Uterus (tissue), 4 donors: ENCODE data around the gene AFG1L. TPM values are rescaled to one million over a fixed set of nuclear protein-coding genes. Genes with fewer than 3 reads are reported as not detected.

Source experiments
- DNase-seq, 2 donors: peaks; one replicate each; pipeline ENCODE4 v3.0.0-alpha.2; 2019 to 2020
- H3K27ac ChIP-seq, 2 donors: fragments of 200-600 bp; sonication (generic); 1 replicate in 1 of 2; 2 replicates in 1 of 2; pipeline ENCODE4 v1.5.1; 2016 to 2018
- H3K27me3 ChIP-seq, 2 donors: fragments of 200-600 bp; sonication (generic); one replicate each; pipeline ENCODE4 v1.5.1; 2018 to 2019; ENCODE audit warnings: control low read depth in 1 of 2
- H3K36me3 ChIP-seq, 2 donors: fragments of 200-600 bp; sonication (generic); one replicate each; pipeline ENCODE4 v1.5.1; 2019; ENCODE audit warnings: control low read depth in 1 of 2
- H3K4me1 ChIP-seq, 2 donors: fragments of 200-600 bp; sonication (generic); one replicate each; pipeline ENCODE4 v1.5.1; 2018 to 2019; ENCODE audit warnings: control low read depth in 1 of 2
- H3K4me3 ChIP-seq, 2 donors: fragments of 200-600 bp; sonication (generic); 1 replicate in 1 of 2; 2 replicates in 1 of 2; pipeline ENCODE4 v1.5.1; 2018 to 2019; ENCODE audit warnings: mild to moderate bottlenecking in 1 of 2
- H3K9me3 ChIP-seq, 2 donors: fragments of 200-600 bp; sonication (generic); one replicate each; pipeline ENCODE4 v1.5.1; 2019; ENCODE audit warnings: control low read depth in 1 of 2
- POLR2A ChIP-seq, 2 donors: fragments of 450-650 bp; IDR thresholded peaks; one replicate each; pipeline ENCODE4 v1.6.1; 2016; ENCODE audit warnings: antibody characterized with exemption in 2 of 2, mild to moderate bottlenecking in 1 of 2, moderate library complexity in 1 of 2
- intact Hi-C: fragments of 100-400 bp; cut with DNase I; formaldehyde crosslinking; loops from one replicate; pipeline ENCODE4 v1.15.1; 2023; ENCODE audit warnings: low total_unique reads
- total RNA-seq, 4 donors: library from RNA; depleted of rRNA in 3 of 4; stranded (reverse); fragments of >200 nt in 3 of 4; gene quantifications; one replicate each; pipeline versions ENCODE4 v1.1.0 to v1.2.4, GENCODE V29; 2014 to 2023
- TF ChIP-seq, protein P1 (sequence below), 4 experiments: fragments of 200-600 bp in 2 of 4; fragments of 450-650 bp in 2 of 4; sonication (generic) in 2 of 4; IDR thresholded peaks; one replicate each; pipeline ENCODE4 v1.5.1; 2016 to 2019; ENCODE audit warnings: antibody characterized with exemption in 4 of 4, mild to moderate bottlenecking in 2 of 4, moderate library complexity in 1 of 4
- donor health status: DM: yes; HTN: yes; CAD: no.

The AFG1L gene
- total RNA-seq, 4 donors from 2014 or later = under 0.01 to 9.4 (median 5.2) TPM

DNA sequence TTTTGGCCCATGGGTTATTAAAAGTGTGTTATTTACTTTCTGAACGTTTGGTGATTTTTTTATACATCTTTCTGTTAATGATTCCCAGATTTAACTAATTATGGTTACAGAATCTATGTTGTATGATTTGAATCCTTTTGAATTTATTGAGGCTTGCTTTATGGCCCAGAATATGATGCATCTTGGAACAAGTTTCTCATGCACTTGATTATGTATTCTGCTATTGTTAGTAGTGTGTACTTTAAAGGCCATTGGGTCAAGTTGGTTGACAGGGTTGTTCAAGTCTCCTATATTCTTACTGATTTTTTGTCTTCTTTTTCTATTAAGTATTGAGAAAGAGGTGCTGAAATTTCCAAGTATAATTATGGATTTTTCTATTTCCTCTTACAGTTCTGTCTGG is 160.8 kb downstream of the AFG1L start:
- H3K9me3 ChIP-seq = no peaks in the 10 kb centered on the region
- H3K27me3 ChIP-seq = no peaks in the 10 kb centered on the region
- H3K36me3 ChIP-seq = no peaks in the 10 kb centered on the region
- intact Hi-C loops = no loop called here
- H3K27ac ChIP-seq = no peak overlapping the region
- TF ChIP-seq POLR2A (IDR thresholded peaks at IDR 0.05) = no peak
- TF ChIP-seq, protein P1, sequence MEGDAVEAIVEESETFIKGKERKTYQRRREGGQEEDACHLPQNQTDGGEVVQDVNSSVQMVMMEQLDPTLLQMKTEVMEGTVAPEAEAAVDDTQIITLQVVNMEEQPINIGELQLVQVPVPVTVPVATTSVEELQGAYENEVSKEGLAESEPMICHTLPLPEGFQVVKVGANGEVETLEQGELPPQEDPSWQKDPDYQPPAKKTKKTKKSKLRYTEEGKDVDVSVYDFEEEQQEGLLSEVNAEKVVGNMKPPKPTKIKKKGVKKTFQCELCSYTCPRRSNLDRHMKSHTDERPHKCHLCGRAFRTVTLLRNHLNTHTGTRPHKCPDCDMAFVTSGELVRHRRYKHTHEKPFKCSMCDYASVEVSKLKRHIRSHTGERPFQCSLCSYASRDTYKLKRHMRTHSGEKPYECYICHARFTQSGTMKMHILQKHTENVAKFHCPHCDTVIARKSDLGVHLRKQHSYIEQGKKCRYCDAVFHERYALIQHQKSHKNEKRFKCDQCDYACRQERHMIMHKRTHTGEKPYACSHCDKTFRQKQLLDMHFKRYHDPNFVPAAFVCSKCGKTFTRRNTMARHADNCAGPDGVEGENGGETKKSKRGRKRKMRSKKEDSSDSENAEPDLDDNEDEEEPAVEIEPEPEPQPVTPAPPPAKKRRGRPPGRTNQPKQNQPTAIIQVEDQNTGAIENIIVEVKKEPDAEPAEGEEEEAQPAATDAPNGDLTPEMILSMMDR (IDR thresholded peaks at IDR 0.05) = no peak
- no peak overlapping the region for H3K4me3 ChIP-seq
- DNase-seq = no peak
- no peaks in the 10 kb centered on the region for H3K4me1 ChIP-seq

GRCh38 chr6:108463784-108464183 is 168.9 kb downstream of the AFG1L start:
- no peak for DNase-seq
- Histone ChIP-seq H3K27me3 (no peaks in the 10 kb centered on the region), H3K36me3 (no peaks in the 10 kb centered on the region), H3K27ac (peak overlapping the region in 1 of 2 donors; percentile 39), H3K4me3 (no peak overlapping the region), H3K9me3 (no peaks in the 10 kb centered on the region), H3K4me1 (no peaks in the 10 kb centered on the region)
- TF ChIP-seq, protein P1 (IDR thresholded peaks at IDR 0.05) = no peak
- no peak for TF ChIP-seq POLR2A (IDR thresholded peaks at IDR 0.05)
- intact Hi-C loops = no loop called here

- TF ChIP-seq POLR2A (IDR thresholded peaks at IDR 0.05) = no peak
- TF ChIP-seq, protein P1 (IDR thresholded peaks at IDR 0.05) = no peak
- H3K27ac ChIP-seq = peak overlapping the region in 1 of 2 donors; percentile 39
- H3K4me1 ChIP-seq = no peaks in the 10 kb centered on the region
- no peak overlapping the region for H3K4me3 ChIP-seq
- no peaks in the 10 kb centered on the region for H3K9me3 ChIP-seq
- no peak for DNase-seq
- no peaks in the 10 kb centered on the region for H3K27me3 ChIP-seq
- no peaks in the 10 kb centered on the region for H3K36me3 ChIP-seq
- intact Hi-C loops = no loop called here
Measured at GRCh38 chr6:108464418-108465097, 169.7 kb downstream of the AFG1L start.

- DNase-seq = no peak
- Histone ChIP-seq H3K4me1 (no peaks in the 10 kb centered on the region), H3K36me3 (no peaks in the 10 kb centered on the region), H3K4me3 (no peak overlapping the region), H3K27ac (peak overlapping the region in 1 of 2 donors; percentile 7), H3K9me3 (no peaks in the 10 kb centered on the region), H3K27me3 (no peaks in the 10 kb centered on the region)
- TF ChIP-seq POLR2A (IDR thresholded peaks at IDR 0.05) = no peak
- TF ChIP-seq, protein P1 (IDR thresholded peaks at IDR 0.05) = no peak
- intact Hi-C loops = no loop called here
Measured at GRCh38 chr6:108465098-108465495, 170.2 kb downstream of the AFG1L start.

- DNase-seq = no peak
- H3K9me3 ChIP-seq = no peaks in the 10 kb centered on the region
- intact Hi-C loops = no loop called here
- H3K27me3 ChIP-seq = no peaks in the 10 kb centered on the region
- H3K27ac ChIP-seq = no peak overlapping the region
- no peak for TF ChIP-seq POLR2A (IDR thresholded peaks at IDR 0.05)
- TF ChIP-seq, protein P1 (IDR thresholded peaks at IDR 0.05) = no peak
- H3K4me1 ChIP-seq = no peaks in the 10 kb centered on the region
- H3K36me3 ChIP-seq = no peaks in the 10 kb centered on the region
- no peak overlapping the region for H3K4me3 ChIP-seq
Measured at GRCh38 chr6:108468346-108468745, 173.5 kb downstream of the AFG1L start.
